ENCODE measurements around the gene FXYD6.
A peak's percentile ranks its signal among the peaks of the same experiment; 100 is the strongest.
"Not testable (repeated sequence)": the region's sequence is repeated elsewhere in the genome, so short reads cannot be mapped to it uniquely, and the experiment has no call there.

Gene FXYD6

GRCh38 chr11:117815262-117815803 lies 61.1 kb downstream of the FXYD6 start:
- DNase-seq: no peak

- DNase-seq: no peak
These were observed 61.6 kb downstream of the FXYD6 start for GRCh38 chr11:117814766-117815261.

- DNase-seq: no peak
These were observed 62.2 kb downstream of the FXYD6 start for GRCh38 chr11:117814204-117814765.

GRCh38 chr11:117810056-117810451 lies 66.4 kb downstream of the FXYD6 start:
- not testable (repeated sequence) for DNase-seq

GRCh38 chr11:117809236-117810055 lies 67.0 kb downstream of the FXYD6 start:
- DNase-seq: peak; percentile 18

GRCh38 chr11:117808784-117809183 lies 67.7 kb downstream of the FXYD6 start:
- DNase-seq: no peak

GRCh38 chr11:117807482-117808327 lies 68.8 kb downstream of the FXYD6 start:
- DNase-seq: peak; percentile 21

GRCh38 chr11:117806846-117807245 lies 69.6 kb downstream of the FXYD6 start:
- no peak for DNase-seq

- no peak for DNase-seq
These were observed 71.4 kb downstream of the FXYD6 start for GRCh38 chr11:117805045-117805444.

- no peak for DNase-seq
These were observed 72.6 kb downstream of the FXYD6 start for GRCh38 chr11:117803896-117804295.

- DNase-seq: no peak
These were observed 76.8 kb downstream of the FXYD6 start for GRCh38 chr11:117799634-117800033.

GRCh38 chr11:117796872-117797529 lies 79.5 kb downstream of the FXYD6 start, which contains the start of gene DSCAML1:
Gene DSCAML1, minus strand, starts transcription at chr11:117797216. Its CDS starts 137 bp downstream, at chr11:117797079.
- DNase-seq: no peak

- DNase-seq: no peak
These were observed 80.0 kb downstream of the FXYD6 start for GRCh38 chr11:117796456-117796871.

- no peak for DNase-seq
These were observed 80.6 kb downstream of the FXYD6 start for GRCh38 chr11:117795638-117796455.

- no peak for DNase-seq
These were observed 81.5 kb downstream of the FXYD6 start for GRCh38 chr11:117794772-117795629.

GRCh38 chr11:117794135-117794534 lies 82.3 kb downstream of the FXYD6 start:
- DNase-seq: no peak

- no peak for DNase-seq
These were observed 82.9 kb downstream of the FXYD6 start for GRCh38 chr11:117793583-117793982.

- DNase-seq: no peak
These were observed 83.5 kb downstream of the FXYD6 start for GRCh38 chr11:117792992-117793391.

- DNase-seq: no peak
These were observed 84.2 kb downstream of the FXYD6 start for GRCh38 chr11:117792241-117792640.

GRCh38 chr11:117790279-117790678 lies 86.2 kb downstream of the FXYD6 start:
- no peak for DNase-seq
